Endothelial cell of umbilical vein (primary cell): ENCODE results near the gene KRT222. TPM values are rescaled to one million over a fixed set of nuclear protein-coding genes. Genes with fewer than 3 reads are reported as not detected.

Experiments used
- BruUV-seq: library from RNA; stranded (reverse); fragments of 400-500 nt; replicated peaks from 2 replicates; lab custom pipeline; 2021; lab: Mats Ljungman, UMichigan
- CTCF ChIA-PET: fragments of 300-600, 350-600 bp; sonication (Branson Sonifier 250); formaldehyde crosslinking; loops from one replicate; lab custom pipeline; 2021; ENCODE audit warnings: antibody characterized with exemption, inconsistent platforms; lab: Charles Lee
- POLR2A ChIA-PET: fragments of 300-600, 350-600 bp; sonication (Branson Sonifier 250); formaldehyde crosslinking; loops from one replicate; lab custom pipeline; 2021; ENCODE audit warnings: antibody characterized with exemption, inconsistent platforms; lab: Charles Lee
- DNase-seq: peaks from one replicate; pipeline ENCODE4 v3.0.0-alpha.2; 2011; ENCODE audit warnings: low read depth, low spot score
- FAIRE-seq: peaks from 2 replicates; lab custom pipeline; 2011; peaks lifted over from hg19 to GRCh38; lab: Jason Lieb, UNC
- H2AFZ ChIP-seq: 2 replicates; pipeline ENCODE4 v1.6.0; 2012; ENCODE audit warnings: low read depth, low read length, control low read depth, inconsistent platforms
- H3K27ac ChIP-seq: 2 replicates; pipeline ENCODE4 v1.5.1; 2011; ENCODE audit warnings: low read depth, mild to moderate bottlenecking, control low read depth, low read length, moderate library complexity; ENCODE audit not compliant: insufficient read depth
- H3K27me3 ChIP-seq, 2 experiments: 2 replicates each; pipeline versions ENCODE4 v1.6.0 to v1.6.1; 2011; ENCODE audit warnings: low read length in 2 of 2, mixed read lengths in 1 of 2; ENCODE audit not compliant: control insufficient read depth in 2 of 2, insufficient read depth in 2 of 2
- H3K36me3 ChIP-seq, 2 experiments: 2 replicates in 1 of 2; 3 replicates in 1 of 2; pipeline ENCODE4 v1.5.1; 2011; ENCODE audit warnings: low read length in 2 of 2, mild to moderate bottlenecking in 1 of 2, moderate library complexity in 1 of 2; ENCODE audit not compliant: control insufficient read depth in 2 of 2, insufficient read depth in 2 of 2; ENCODE audit errors: extremely low read depth in 1 of 2
- H3K4me1 ChIP-seq: 3 replicates; pipeline ENCODE4 v1.5.1; 2011; ENCODE audit warnings: mild to moderate bottlenecking, low read length; ENCODE audit not compliant: control insufficient read depth, insufficient read depth; ENCODE audit errors: extremely low read depth
- H3K4me2 ChIP-seq: 2 replicates; pipeline ENCODE4 v1.6.1; 2011; ENCODE audit warnings: low read length, control low read depth, mixed read lengths; ENCODE audit not compliant: insufficient read depth
- H3K4me3 ChIP-seq, 3 experiments: fragments of 200-600 bp in 1 of 3; sonication (generic), shearing (Covaris generic) in 1 of 3; replicated peaks in 1 of 3; 2 replicates each; pipeline ENCODE4 v1.5.1; 2011 to 2016; ENCODE audit warnings: control low read depth in 3 of 3, low read length in 3 of 3, mild to moderate bottlenecking in 2 of 3, inconsistent platforms in 1 of 3, low read depth in 1 of 3, moderate library complexity in 1 of 3; ENCODE audit not compliant: insufficient read depth in 1 of 3
- H3K79me2 ChIP-seq: 2 replicates; pipeline ENCODE4 v1.6.0; 2012; ENCODE audit warnings: low read length, inconsistent platforms; ENCODE audit not compliant: control insufficient read depth, insufficient read depth
- H3K9ac ChIP-seq: replicated peaks from 2 replicates; pipeline ENCODE3; 2011; ENCODE audit warnings: low read length, control low read depth; ENCODE audit not compliant: insufficient read depth; ENCODE audit errors: extremely low read depth
- H3K9me1 ChIP-seq: replicated peaks from 3 replicates; pipeline ENCODE4 v1.6.0; 2011; ENCODE audit warnings: mild to moderate bottlenecking, low read length; ENCODE audit not compliant: control insufficient read depth, insufficient read depth; ENCODE audit errors: extremely low read depth
- H3K9me3 ChIP-seq: replicated peaks from 2 replicates; pipeline ENCODE4 v1.5.1; 2012; ENCODE audit warnings: low read length, inconsistent platforms; ENCODE audit not compliant: control insufficient read depth, insufficient read depth
- H4K20me1 ChIP-seq: replicated peaks from 2 replicates; pipeline ENCODE3; 2011; ENCODE audit warnings: mild to moderate bottlenecking, low read length; ENCODE audit not compliant: control insufficient read depth, insufficient read depth; ENCODE audit errors: extremely low read depth
- EZH2 ChIP-seq: IDR thresholded peaks from 2 replicates; pipeline ENCODE4 v1.6.1; 2012; ENCODE audit warnings: borderline replicate concordance, low read depth, mild to moderate bottlenecking, moderate library complexity, low read length, inconsistent platforms; ENCODE audit not compliant: severe bottlenecking
- MAX ChIP-seq: IDR thresholded peaks from 2 replicates; pipeline ENCODE4 v1.6.1; 2011; ENCODE audit not compliant: insufficient read depth, insufficient read length
- POLR2AphosphoS5 ChIP-seq: IDR thresholded peaks from 2 replicates; pipeline ENCODE4 v1.6.1; 2012; ENCODE audit warnings: low read depth, mild to moderate bottlenecking, control low read depth, low read length, moderate library complexity; ENCODE audit not compliant: insufficient read depth
- dilution Hi-C: fragments of 300-500 bp; cut with MboI; formaldehyde crosslinking; loops from one replicate; pipeline ENCODE4 v1.15.0; 2019; ENCODE audit warnings: low sequenced_read_pairs; ENCODE audit not compliant: extremely low pct_ligation_motif_present
- intact Hi-C: fragments of 100-400 bp; cut with micrococcal nuclease; formaldehyde crosslinking; loops from one replicate; pipeline ENCODE4 v1.10.0; 2022
- polyA plus RNA-seq, 4 experiments: library from polyadenylated mRNA; depleted of rRNA in 3 of 4; stranded (reverse) in 3 of 4; unstranded in 1 of 4; fragments of >200 nt; gene quantifications; 2 replicates each; pipeline versions ENCODE4 v1.2.1 to v1.2.3, GENCODE V29; 2011 to 2012; ENCODE audit warnings: missing spikeins in 1 of 4
- total RNA-seq: library from RNA; stranded (reverse); gene quantifications from 2 replicates; pipeline ENCODE4 v1.2.3, GENCODE V29; 2021

KRT222 gene
- total and polyA plus RNA-seq, 2 donors (not counting 3 experiments of a cell fraction or from before 2014, with no cell fraction given), result not detected

DNA sequence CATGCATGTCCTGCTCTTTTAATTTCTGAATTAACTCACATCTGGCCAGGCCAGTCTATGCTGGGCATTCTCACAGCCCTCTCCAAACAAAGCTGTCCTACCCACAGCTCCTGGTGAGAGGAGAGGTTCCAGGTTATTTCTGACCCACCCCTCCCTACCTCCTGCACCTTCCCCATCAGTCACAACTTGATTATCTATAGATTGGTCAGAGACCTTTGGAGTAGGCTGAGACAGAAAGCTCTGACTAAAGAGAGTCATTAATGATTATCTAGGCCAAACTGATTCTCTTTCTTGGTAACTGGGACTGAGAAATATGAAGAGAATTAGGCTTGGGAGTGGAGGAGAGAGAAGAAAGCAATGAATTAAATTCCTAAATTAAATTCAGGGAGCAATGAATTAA lies 1.4 kb upstream of the KRT222 start:
- dilution Hi-C loops (no loop called here), intact Hi-C loops (no loop called here)
- Histone ChIP-seq H3K36me3 (no peaks in the 10 kb centered on the region), H3K9ac (no peak overlapping the region), H3K27ac (no peak overlapping the region), H2AFZ (no peak overlapping the region), H4K20me1 (no peaks in the 10 kb centered on the region), H3K27me3 (peaks cover 21 to 43% of the 10 kb centered on the region in 2 experiments), H3K4me2 (no peak overlapping the region), H3K79me2 (no peaks in the 10 kb centered on the region), H3K4me3 (no peak overlapping the region), H3K9me1 (no peaks in the 10 kb centered on the region), H3K9me3 (no peaks in the 10 kb centered on the region), H3K4me1 (no peaks in the 10 kb centered on the region)
- DNase-seq (no peak), FAIRE-seq (no peak)
- TF ChIP-seq POLR2AphosphoS5, result no peak
- ChIA-PET CTCF (no interaction called here), POLR2A (no interaction called here)
- BruUV-seq, result no TSS peak

- Histone ChIP-seq H4K20me1 (no peaks in the 10 kb centered on the region), H3K9me3 (no peaks in the 10 kb centered on the region), H3K4me2 (no peak overlapping the region), H3K9ac (no peak overlapping the region), H3K27ac (no peak overlapping the region), H3K79me2 (no peaks in the 10 kb centered on the region), H3K36me3 (no peaks in the 10 kb centered on the region), H3K27me3 (peaks cover 19 to 44% of the 10 kb centered on the region in 2 experiments), H3K9me1 (no peaks in the 10 kb centered on the region), H3K4me3 (no peak overlapping the region), H2AFZ (no peak overlapping the region), H3K4me1 (no peaks in the 10 kb centered on the region)
- intact Hi-C loops (loop anchor here (5.0 kb wide), 1 partner anchor 44 kb away; no protein-coding TSS in a partner anchor), dilution Hi-C loops (no loop called here)
- FAIRE-seq (no peak), DNase-seq (no peak)
- CTCF ChIA-PET, result no interaction called here
- POLR2A ChIA-PET, result no interaction called here
- peak; percentile 15 for TF ChIP-seq EZH2
- no peak for TF ChIP-seq MAX
- BruUV-seq, result no TSS peak
Observed at GRCh38 chr17:40663252-40663651, 1.7 kb downstream of the KRT222 start.
